Medulla oblongata (tissue), 1 donor: ENCODE data around the gene MSTO1.
"Not testable (repeated sequence)": the region's sequence is repeated elsewhere in the genome, so short reads cannot be mapped to it uniquely, and the experiment has no call there.

ENCODE experiments used
- DNase-seq: peaks from one replicate; pipeline ENCODE4 v3.0.0-alpha.2; 2015; ENCODE audit errors: extremely low spot score

Gene MSTO1

GRCh38 chr1:155613226-155613625, 3.2 kb downstream of the MSTO1 start:
- not testable (repeated sequence) for DNase-seq

GRCh38 chr1:155622191-155622590, 12.2 kb downstream of the MSTO1 start:
- no peak for DNase-seq

GRCh38 chr1:155623357-155623756, 13.3 kb downstream of the MSTO1 start:
- no peak for DNase-seq

GRCh38 chr1:155626428-155626827, 16.4 kb downstream of the MSTO1 start:
- DNase-seq: not testable (repeated sequence)

- DNase-seq: no peak
Measured at GRCh38 chr1:155636397-155637153, 26.6 kb downstream of the MSTO1 start.

- DNase-seq: no peak
Measured at GRCh38 chr1:155640367-155640766, 30.3 kb downstream of the MSTO1 start.

GRCh38 chr1:155642559-155643180, 32.7 kb downstream of the MSTO1 start:
- not testable (repeated sequence) for DNase-seq

- no peak for DNase-seq
Measured at GRCh38 chr1:155643230-155643629, 33.2 kb downstream of the MSTO1 start.

- peak; percentile 51 for DNase-seq
Measured at GRCh38 chr1:155645034-155645598, 35.1 kb downstream of the MSTO1 start.

- DNase-seq: peak; percentile 44
Measured at GRCh38 chr1:155645648-155646047, 35.6 kb downstream of the MSTO1 start.

GRCh38 chr1:155646307-155646706, 36.3 kb downstream of the MSTO1 start:
- DNase-seq: peak; percentile 9

GRCh38 chr1:155648207-155649147, 38.5 kb downstream of the MSTO1 start:
- DNase-seq: peak; percentile 75

GRCh38 chr1:155649676-155650075, 39.7 kb downstream of the MSTO1 start:
- DNase-seq: no peak

- DNase-seq: no peak
Measured at GRCh38 chr1:155650231-155650757, 40.3 kb downstream of the MSTO1 start.

- no peak for DNase-seq
Measured at GRCh38 chr1:155651861-155652661, 42.0 kb downstream of the MSTO1 start.

- DNase-seq: no peak
Measured at GRCh38 chr1:155652951-155653350, 42.9 kb downstream of the MSTO1 start.

- no peak for DNase-seq
Measured at GRCh38 chr1:155657463-155657862, 47.4 kb downstream of the MSTO1 start.

- not testable (repeated sequence) for DNase-seq
Measured at GRCh38 chr1:155661239-155661638, 51.2 kb downstream of the MSTO1 start.
